Stimulated activated memory B cell treated with anti-CD40 and anti-IgM and Interleukin-4, amounts not matched to agents 10 μg/mL and 1 μg/mL and 100 μg/mL, for 72 hours (primary cell): Measurements from ENCODE around the gene RAB3A.
A peak's percentile ranks its signal among the peaks of the same experiment; 100 is the strongest.

ENCODE experiments used
- ATAC-seq: fragments of 150-1000 bp; cut with Tn5 transposase; 2 replicates; pipeline ENCODE4 v1.10.0; 2021
- H3K27ac Mint-ChIP-seq: one replicate; pipeline ENCODE4 v1.8.0; 2022; ENCODE audit warnings: mild to moderate bottlenecking, mixed read lengths
- H3K27me3 Mint-ChIP-seq: one replicate; pipeline ENCODE4 v1.8.0; 2022; ENCODE audit warnings: mixed read lengths
- H3K36me3 Mint-ChIP-seq: one replicate; pipeline ENCODE4 v1.8.0; 2022; ENCODE audit warnings: mixed read lengths
- H3K4me1 Mint-ChIP-seq: one replicate; pipeline ENCODE4 v1.8.0; 2022; ENCODE audit warnings: mixed read lengths
- H3K4me3 Mint-ChIP-seq: one replicate; pipeline ENCODE4 v1.8.0; 2022; ENCODE audit warnings: mild to moderate bottlenecking, moderate library complexity, mixed read lengths
- H3K9me3 Mint-ChIP-seq: one replicate; pipeline ENCODE4 v1.8.0; 2022; ENCODE audit warnings: mixed read lengths

The RAB3A gene

GRCh38 chr19:18227781-18228271 is 24.0 kb upstream of the RAB3A start:
- Mint-ChIP-seq H3K27me3 (peaks cover 84% of the 10 kb centered on the region), H3K27ac (no peak overlapping the region), H3K4me3 (no peak overlapping the region), H3K9me3 (no peaks in the 10 kb centered on the region), H3K36me3 (no peaks in the 10 kb centered on the region), H3K4me1 (peaks cover 61% of the 10 kb centered on the region)
- no peak for ATAC-seq

- H3K9me3 Mint-ChIP-seq, result no peaks in the 10 kb centered on the region
- H3K27me3 Mint-ChIP-seq, result peaks cover 84% of the 10 kb centered on the region
- H3K4me3 Mint-ChIP-seq, result no peak overlapping the region
- H3K36me3 Mint-ChIP-seq, result no peaks in the 10 kb centered on the region
- H3K4me1 Mint-ChIP-seq, result peaks cover 55% of the 10 kb centered on the region
- no peak overlapping the region for H3K27ac Mint-ChIP-seq
- no peak for ATAC-seq
These were observed 23.3 kb upstream of the RAB3A start for GRCh38 chr19:18226956-18227780.

- Mint-ChIP-seq H3K9me3 (no peaks in the 10 kb centered on the region), H3K27ac (peak within 1 kb of the TSS; percentile 78), H3K4me1 (peaks cover 42% of the 10 kb centered on the region), H3K4me3 (peak within 1 kb of the TSS; percentile 22), H3K27me3 (peaks cover 89% of the 10 kb centered on the region), H3K36me3 (no peaks in the 10 kb centered on the region)
- no peak for ATAC-seq
These were observed 22.0 kb upstream of the RAB3A start, which contains the start of gene PDE4C for GRCh38 chr19:18225702-18226468. Gene PDE4C (minus strand): TSS chr19:18226438. CDS start chr19:18226415, 23 bp downstream.

- Mint-ChIP-seq H3K27ac (peak overlapping the region; percentile 78), H3K36me3 (no peaks in the 10 kb centered on the region), H3K9me3 (no peaks in the 10 kb centered on the region), H3K4me3 (peak overlapping the region; percentile 22), H3K4me1 (peaks cover 37% of the 10 kb centered on the region), H3K27me3 (peaks cover 89% of the 10 kb centered on the region)
- ATAC-seq, result no peak
These were observed 21.5 kb upstream of the RAB3A start for GRCh38 chr19:18225355-18225701.

GRCh38 chr19:18224525-18225354 is 20.9 kb upstream of the RAB3A start:
- Mint-ChIP-seq H3K27ac (peak overlapping the region; percentile 78), H3K27me3 (peaks cover 89% of the 10 kb centered on the region), H3K4me3 (peak overlapping the region; percentile 87), H3K36me3 (no peaks in the 10 kb centered on the region), H3K4me1 (peaks cover 37% of the 10 kb centered on the region), H3K9me3 (no peaks in the 10 kb centered on the region)
- peak; percentile 99 for ATAC-seq

GRCh38 chr19:18223860-18224524 is 20.1 kb upstream of the RAB3A start:
- Mint-ChIP-seq H3K27ac (peak overlapping the region; percentile 78), H3K36me3 (no peaks in the 10 kb centered on the region), H3K9me3 (no peaks in the 10 kb centered on the region), H3K4me1 (peaks cover 37% of the 10 kb centered on the region), H3K4me3 (peak overlapping the region; percentile 87), H3K27me3 (peaks cover 87% of the 10 kb centered on the region)
- no peak for ATAC-seq

GRCh38 chr19:18221815-18222725 is 18.2 kb upstream of the RAB3A start:
- peaks cover 75% of the 10 kb centered on the region for H3K27me3 Mint-ChIP-seq
- H3K4me3 Mint-ChIP-seq, result no peak overlapping the region
- H3K36me3 Mint-ChIP-seq, result no peaks in the 10 kb centered on the region

GRCh38 chr19:18220632-18221275 is 16.9 kb upstream of the RAB3A start:
- Mint-ChIP-seq H3K9me3 (no peaks in the 10 kb centered on the region), H3K27me3 (peaks cover 63% of the 10 kb centered on the region), H3K27ac (no peak overlapping the region), H3K4me1 (peaks cover 21% of the 10 kb centered on the region), H3K4me3 (no peak overlapping the region), H3K36me3 (no peaks in the 10 kb centered on the region)
- no peak for ATAC-seq

More at GRCh38 chr19:18221815-18222725, 18.2 kb upstream of the RAB3A start:
- Mint-ChIP-seq H3K27ac (no peak overlapping the region), H3K4me1 (peaks cover 26% of the 10 kb centered on the region), H3K9me3 (no peaks in the 10 kb centered on the region)
- ATAC-seq, result no peak

GRCh38 chr19:18219911-18220631 is 16.2 kb upstream of the RAB3A start:
- no peaks in the 10 kb centered on the region for H3K36me3 Mint-ChIP-seq
- peaks cover 56% of the 10 kb centered on the region for H3K27me3 Mint-ChIP-seq
- H3K4me3 Mint-ChIP-seq, result no peak overlapping the region

GRCh38 chr19:18218600-18218999 is 14.8 kb upstream of the RAB3A start:
- ATAC-seq, result no peak
- H3K27me3 Mint-ChIP-seq, result peaks cover 47% of the 10 kb centered on the region
- H3K4me1 Mint-ChIP-seq, result no peaks in the 10 kb centered on the region
- H3K36me3 Mint-ChIP-seq, result no peaks in the 10 kb centered on the region
- no peaks in the 10 kb centered on the region for H3K9me3 Mint-ChIP-seq
- no peak overlapping the region for H3K4me3 Mint-ChIP-seq
- H3K27ac Mint-ChIP-seq, result no peak overlapping the region

More at GRCh38 chr19:18219911-18220631, 16.2 kb upstream of the RAB3A start:
- ATAC-seq, result no peak
- Mint-ChIP-seq H3K9me3 (no peaks in the 10 kb centered on the region), H3K4me1 (peaks cover 15% of the 10 kb centered on the region), H3K27ac (no peak overlapping the region)

GRCh38 chr19:18218159-18218558 is 14.3 kb upstream of the RAB3A start:
- Mint-ChIP-seq H3K27ac (no peak overlapping the region), H3K27me3 (peaks cover 46% of the 10 kb centered on the region), H3K36me3 (no peaks in the 10 kb centered on the region), H3K9me3 (no peaks in the 10 kb centered on the region), H3K4me1 (no peaks in the 10 kb centered on the region), H3K4me3 (no peak overlapping the region)
- ATAC-seq, result no peak

- ATAC-seq, result no peak
- Mint-ChIP-seq H3K27ac (no peak overlapping the region), H3K9me3 (no peaks in the 10 kb centered on the region), H3K4me1 (no peaks in the 10 kb centered on the region), H3K27me3 (peaks cover 36% of the 10 kb centered on the region), H3K4me3 (no peak overlapping the region), H3K36me3 (no peaks in the 10 kb centered on the region)
These were observed 12.9 kb upstream of the RAB3A start for GRCh38 chr19:18216789-18217188.
